ENCODE measurements around the gene RIMS1. TPM values are rescaled to one million over a fixed set of nuclear protein-coding genes. Genes with fewer than 3 reads are reported as not detected.

The RIMS1 gene
- total RNA-seq, 2 donors from 2014 or later, result 3.5 to 5.7 TPM

GRCh38 chr6:71913444-71914234 is 27.3 kb downstream of the RIMS1 start:
- no peak for ATAC-seq (ENCODE audit: insufficient number of reproducible peaks, low FRiP score, low read depth)
- no peaks in the 10 kb centered on the region for H3K36me3 ChIP-seq
- H3K27ac ChIP-seq, result no peak overlapping the region
- DNase-seq (ENCODE audit: low spot score), result no peak
- no peaks in the 10 kb centered on the region for H3K4me1 ChIP-seq (ENCODE audit: control insufficient read depth in 1 of 2, low read depth in 2 of 2)
- H3K9me3 ChIP-seq, result no peaks in the 10 kb centered on the region
- TF ChIP-seq, protein P1, sequence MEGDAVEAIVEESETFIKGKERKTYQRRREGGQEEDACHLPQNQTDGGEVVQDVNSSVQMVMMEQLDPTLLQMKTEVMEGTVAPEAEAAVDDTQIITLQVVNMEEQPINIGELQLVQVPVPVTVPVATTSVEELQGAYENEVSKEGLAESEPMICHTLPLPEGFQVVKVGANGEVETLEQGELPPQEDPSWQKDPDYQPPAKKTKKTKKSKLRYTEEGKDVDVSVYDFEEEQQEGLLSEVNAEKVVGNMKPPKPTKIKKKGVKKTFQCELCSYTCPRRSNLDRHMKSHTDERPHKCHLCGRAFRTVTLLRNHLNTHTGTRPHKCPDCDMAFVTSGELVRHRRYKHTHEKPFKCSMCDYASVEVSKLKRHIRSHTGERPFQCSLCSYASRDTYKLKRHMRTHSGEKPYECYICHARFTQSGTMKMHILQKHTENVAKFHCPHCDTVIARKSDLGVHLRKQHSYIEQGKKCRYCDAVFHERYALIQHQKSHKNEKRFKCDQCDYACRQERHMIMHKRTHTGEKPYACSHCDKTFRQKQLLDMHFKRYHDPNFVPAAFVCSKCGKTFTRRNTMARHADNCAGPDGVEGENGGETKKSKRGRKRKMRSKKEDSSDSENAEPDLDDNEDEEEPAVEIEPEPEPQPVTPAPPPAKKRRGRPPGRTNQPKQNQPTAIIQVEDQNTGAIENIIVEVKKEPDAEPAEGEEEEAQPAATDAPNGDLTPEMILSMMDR (IDR thresholded peaks at IDR 0.05), result no peak
- H3K4me3 ChIP-seq, result no peak overlapping the region
- H3K27me3 ChIP-seq (replicated peaks; ENCODE audit: insufficient read depth), result no peaks in the 10 kb centered on the region

DNA sequence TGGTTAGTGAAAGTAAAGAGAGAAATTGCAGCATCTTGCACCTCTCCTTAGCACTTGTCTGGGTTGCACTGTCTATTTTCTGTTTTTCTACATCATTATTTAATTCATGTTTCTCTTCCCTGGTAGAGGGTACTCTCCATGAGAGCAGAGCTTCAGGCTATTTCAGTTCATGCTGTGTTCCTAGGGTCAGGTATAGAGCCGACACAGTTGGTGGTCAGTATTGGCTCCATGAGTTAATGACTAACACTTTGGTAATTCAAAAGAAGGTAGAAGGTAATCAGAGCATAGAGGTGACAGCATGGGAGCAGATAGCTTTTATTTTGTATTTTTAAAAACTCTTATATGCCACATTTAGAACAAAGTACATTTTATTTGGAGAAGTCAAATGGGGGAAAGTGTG is 42.7 kb downstream of the RIMS1 start:
- H3K27me3 ChIP-seq (replicated peaks; ENCODE audit: insufficient read depth), result no peaks in the 10 kb centered on the region
- ATAC-seq (ENCODE audit: insufficient number of reproducible peaks, low FRiP score, low read depth) (no peak), DNase-seq (ENCODE audit: low spot score) (no peak)
- no peaks in the 10 kb centered on the region for H3K9me3 ChIP-seq
- H3K4me1 ChIP-seq (ENCODE audit: control insufficient read depth in 1 of 2, low read depth in 2 of 2), result no peaks in the 10 kb centered on the region
- no peak overlapping the region for H3K4me3 ChIP-seq
- TF ChIP-seq, protein P1 (IDR thresholded peaks at IDR 0.05), result no peak
- H3K27ac ChIP-seq, result no peak overlapping the region
- no peaks in the 10 kb centered on the region for H3K36me3 ChIP-seq

DNA sequence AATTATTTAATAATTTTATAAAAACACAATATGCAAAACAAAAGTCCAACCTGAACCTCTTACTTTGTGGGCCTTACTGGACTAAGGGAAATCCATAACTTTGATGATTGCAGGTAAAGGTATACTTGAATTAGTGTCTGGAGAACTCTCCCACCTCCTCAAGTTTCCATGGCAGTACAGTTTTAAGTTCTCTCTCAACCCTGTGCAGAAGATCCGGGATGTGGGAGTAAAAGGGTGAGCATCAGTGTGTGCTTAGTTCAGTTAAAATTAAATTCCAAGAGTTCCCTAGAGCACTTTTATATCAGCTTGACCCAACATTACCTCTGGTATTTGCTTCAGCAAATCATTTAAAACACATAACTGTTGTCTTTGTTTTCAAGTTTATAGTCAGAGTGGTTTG is 47.5 kb downstream of the RIMS1 start:
- TF ChIP-seq, protein P1 (IDR thresholded peaks at IDR 0.05), result no peak
- Histone ChIP-seq H3K27me3 (replicated peaks; ENCODE audit: insufficient read depth) (no peaks in the 10 kb centered on the region), H3K9me3 (no peaks in the 10 kb centered on the region), H3K4me1 (ENCODE audit: control insufficient read depth in 1 of 2, low read depth in 2 of 2) (no peaks in the 10 kb centered on the region), H3K36me3 (no peaks in the 10 kb centered on the region), H3K27ac (no peak overlapping the region), H3K4me3 (no peak overlapping the region)
- ATAC-seq (ENCODE audit: insufficient number of reproducible peaks, low FRiP score, low read depth) (no peak), DNase-seq (ENCODE audit: low spot score) (no peak)

GRCh38 chr6:71965404-71965803 is 79.1 kb downstream of the RIMS1 start:
- Histone ChIP-seq H3K27me3 (replicated peaks; ENCODE audit: insufficient read depth) (no peaks in the 10 kb centered on the region), H3K4me3 (no peak overlapping the region), H3K27ac (no peak overlapping the region), H3K36me3 (no peaks in the 10 kb centered on the region), H3K4me1 (ENCODE audit: control insufficient read depth in 1 of 2, low read depth in 2 of 2) (no peaks in the 10 kb centered on the region), H3K9me3 (no peaks in the 10 kb centered on the region)
- TF ChIP-seq, protein P1 (IDR thresholded peaks at IDR 0.05), result no peak
- DNase-seq (ENCODE audit: low spot score) (no peak), ATAC-seq (ENCODE audit: insufficient number of reproducible peaks, low FRiP score, low read depth) (no peak)

DNA sequence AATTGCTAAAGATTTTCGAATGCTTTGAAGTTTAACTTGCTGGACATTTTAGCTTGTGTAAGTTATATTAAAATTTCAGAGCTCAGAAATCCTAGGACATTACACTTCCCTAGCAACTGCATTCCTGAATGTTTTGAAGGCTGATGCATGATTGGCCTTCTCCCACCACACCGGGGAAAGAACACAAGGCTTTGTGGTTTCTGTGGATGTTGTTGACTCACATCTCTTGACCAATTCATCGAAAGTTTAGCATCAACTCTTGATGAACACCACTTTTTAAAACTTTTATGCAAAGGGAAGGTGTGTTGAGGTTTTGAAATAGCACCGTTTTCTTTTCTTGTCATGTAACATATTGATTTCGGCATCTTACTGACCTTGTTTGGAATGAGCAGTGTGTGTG is 81.1 kb downstream of the RIMS1 start:
- ATAC-seq (ENCODE audit: insufficient number of reproducible peaks, low FRiP score, low read depth) (no peak), DNase-seq (ENCODE audit: low spot score) (no peak)
- TF ChIP-seq, protein P1 (IDR thresholded peaks at IDR 0.05), result no peak
- Histone ChIP-seq H3K36me3 (no peaks in the 10 kb centered on the region), H3K27me3 (replicated peaks; ENCODE audit: insufficient read depth) (no peaks in the 10 kb centered on the region), H3K27ac (no peak overlapping the region), H3K4me1 (ENCODE audit: control insufficient read depth in 1 of 2, low read depth in 2 of 2) (no peaks in the 10 kb centered on the region), H3K4me3 (no peak overlapping the region), H3K9me3 (no peaks in the 10 kb centered on the region)
